Panc1 (cell line): ENCODE results near the gene SYT14.

Experiments used
- REST ChIP-seq, 2 experiments: IDR thresholded peaks; 2 replicates each; pipeline ENCODE4 v1.6.1; 2011 to 2012; ENCODE audit warnings: low read depth in 2 of 2, control low read depth in 1 of 2, low read length in 1 of 2, mild to moderate bottlenecking in 1 of 2, moderate library complexity in 1 of 2; ENCODE audit not compliant: insufficient read depth in 1 of 2
- TCF7L2 ChIP-seq: IDR thresholded peaks from 2 replicates; pipeline ENCODE4 v1.6.1; 2011; ENCODE audit warnings: mild to moderate bottlenecking, low read depth, low read length, inconsistent platforms
- TF ChIP-seq, protein P1 (sequence below): fragments of 450-650 bp; IDR thresholded peaks from 2 replicates; pipeline ENCODE4 v1.5.1; 2017; ENCODE audit warnings: mild to moderate bottlenecking

- TF ChIP-seq TCF7L2 (no peak), REST (IDR thresholded peaks at IDR 0.05; ENCODE audit: insufficient read depth in 1 of 2, low read depth in 2 of 2, low read length in 1 of 2) (no peak)
- TF ChIP-seq, protein P1, sequence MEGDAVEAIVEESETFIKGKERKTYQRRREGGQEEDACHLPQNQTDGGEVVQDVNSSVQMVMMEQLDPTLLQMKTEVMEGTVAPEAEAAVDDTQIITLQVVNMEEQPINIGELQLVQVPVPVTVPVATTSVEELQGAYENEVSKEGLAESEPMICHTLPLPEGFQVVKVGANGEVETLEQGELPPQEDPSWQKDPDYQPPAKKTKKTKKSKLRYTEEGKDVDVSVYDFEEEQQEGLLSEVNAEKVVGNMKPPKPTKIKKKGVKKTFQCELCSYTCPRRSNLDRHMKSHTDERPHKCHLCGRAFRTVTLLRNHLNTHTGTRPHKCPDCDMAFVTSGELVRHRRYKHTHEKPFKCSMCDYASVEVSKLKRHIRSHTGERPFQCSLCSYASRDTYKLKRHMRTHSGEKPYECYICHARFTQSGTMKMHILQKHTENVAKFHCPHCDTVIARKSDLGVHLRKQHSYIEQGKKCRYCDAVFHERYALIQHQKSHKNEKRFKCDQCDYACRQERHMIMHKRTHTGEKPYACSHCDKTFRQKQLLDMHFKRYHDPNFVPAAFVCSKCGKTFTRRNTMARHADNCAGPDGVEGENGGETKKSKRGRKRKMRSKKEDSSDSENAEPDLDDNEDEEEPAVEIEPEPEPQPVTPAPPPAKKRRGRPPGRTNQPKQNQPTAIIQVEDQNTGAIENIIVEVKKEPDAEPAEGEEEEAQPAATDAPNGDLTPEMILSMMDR = no peak
These were observed 276.8 kb downstream of the SYT14 start for GRCh38 chr1:210214573-210215409.
